ENCODE measurements around the gene TMEM179. TPM values are rescaled to one million over a fixed set of nuclear protein-coding genes. Genes with fewer than 3 reads are reported as not detected.

TMEM179 gene
- total RNA-seq, 3 donors from 2014 or later (not counting 1 experiment from before 2014, with no cell fraction given) = not detected

- no peak for ATAC-seq
- peaks cover 0 to 3% of the 10 kb centered on the region in 2 donors for H3K27me3 Mint-ChIP-seq (ENCODE audit: low read depth in 2 of 2)
Observed at GRCh38 chr14:104569435-104569834, 35.1 kb downstream of the TMEM179 start.

GRCh38 chr14:104568620-104569019, 36.0 kb downstream of the TMEM179 start:
- Histone ChIP-seq H3K36me3 (ENCODE audit: control insufficient read depth, insufficient read depth, low read length) (no peaks in the 10 kb centered on the region), H3K27me3 (ENCODE audit: control insufficient read depth, insufficient read depth, low read length) (peaks cover 2% of the 10 kb centered on the region), H3K4me1 (ENCODE audit: control insufficient read depth, insufficient read depth, low read length) (peaks cover 6% of the 10 kb centered on the region), H3K4me3 (ENCODE audit: low read length) (no peak overlapping the region), H3K27ac (ENCODE audit: low read length) (no peak overlapping the region), H3K9me3 (ENCODE audit: control insufficient read depth, insufficient read depth, low read length) (no peaks in the 10 kb centered on the region)
- H3K4me3 Mint-ChIP-seq = no peak overlapping the region
- ATAC-seq (no peak), DNase-seq (no peak)
- TF ChIP-seq CTCF (IDR thresholded peaks at IDR 0.05) = no peak
- H3K36me3 Mint-ChIP-seq = no peaks in the 10 kb centered on the region
- 71% methylated on average over 11 of the region's 11 CpGs for WGBS (ENCODE audit: insufficient coverage)
- peaks cover 0 to 6% of the 10 kb centered on the region in 2 donors for H3K4me1 Mint-ChIP-seq
- H3K27ac Mint-ChIP-seq = no peak overlapping the region
- peaks cover 0 to 6% of the 10 kb centered on the region in 2 donors for H3K27me3 Mint-ChIP-seq (ENCODE audit: low read depth in 2 of 2)
- intact Hi-C loops (cut with micrococcal nuclease) = no loop called here
- H3K9me3 Mint-ChIP-seq = no peaks in the 10 kb centered on the region

More at GRCh38 chr14:104569435-104569834, 35.1 kb downstream of the TMEM179 start:
- H3K4me3 ChIP-seq (ENCODE audit: low read length) = no peak overlapping the region
- Mint-ChIP-seq H3K9me3 (no peaks in the 10 kb centered on the region), H3K4me3 (no peak overlapping the region), H3K36me3 (no peaks in the 10 kb centered on the region), H3K4me1 (no peaks in the 10 kb centered on the region), H3K27ac (no peak overlapping the region)
- H3K36me3 ChIP-seq (ENCODE audit: control insufficient read depth, insufficient read depth, low read length) = no peaks in the 10 kb centered on the region
- TF ChIP-seq CTCF (IDR thresholded peaks at IDR 0.05) = no peak
- 88% methylated on average over 10 of the region's 10 CpGs for WGBS (ENCODE audit: insufficient coverage)
- peaks cover 2% of the 10 kb centered on the region for H3K27me3 ChIP-seq (ENCODE audit: control insufficient read depth, insufficient read depth, low read length)
- DNase-seq = no peak
- no peak overlapping the region for H3K27ac ChIP-seq (ENCODE audit: low read length)
- H3K9me3 ChIP-seq (ENCODE audit: control insufficient read depth, insufficient read depth, low read length) = no peaks in the 10 kb centered on the region
- no peaks in the 10 kb centered on the region for H3K4me1 ChIP-seq (ENCODE audit: control insufficient read depth, insufficient read depth, low read length)
- intact Hi-C loops (cut with micrococcal nuclease) = no loop called here

- WGBS (ENCODE audit: insufficient coverage) = 75% methylated on average over 9 of the region's 9 CpGs
- intact Hi-C loops (cut with micrococcal nuclease) = no loop called here
Observed at GRCh38 chr14:104567957-104568225, 36.7 kb downstream of the TMEM179 start.

More at GRCh38 chr14:104567957-104568225, 36.7 kb downstream of the TMEM179 start:
- Histone ChIP-seq H3K4me1 (ENCODE audit: control insufficient read depth, insufficient read depth, low read length) (peaks cover 6% of the 10 kb centered on the region), H3K27ac (ENCODE audit: low read length) (no peak overlapping the region), H3K9me3 (ENCODE audit: control insufficient read depth, insufficient read depth, low read length) (no peaks in the 10 kb centered on the region), H3K27me3 (ENCODE audit: control insufficient read depth, insufficient read depth, low read length) (peaks cover 2% of the 10 kb centered on the region), H3K36me3 (ENCODE audit: control insufficient read depth, insufficient read depth, low read length) (no peaks in the 10 kb centered on the region), H3K4me3 (ENCODE audit: low read length) (no peak overlapping the region)
- no peak for TF ChIP-seq CTCF (IDR thresholded peaks at IDR 0.05)
- no peak for DNase-seq
- peaks cover 0 to 6% of the 10 kb centered on the region in 2 donors for H3K4me1 Mint-ChIP-seq
- H3K36me3 Mint-ChIP-seq = no peaks in the 10 kb centered on the region
- no peaks in the 10 kb centered on the region for H3K9me3 Mint-ChIP-seq
- H3K27me3 Mint-ChIP-seq (ENCODE audit: low read depth in 2 of 2) = peaks cover 0 to 6% of the 10 kb centered on the region in 2 donors
- no peak overlapping the region for H3K4me3 Mint-ChIP-seq
- H3K27ac Mint-ChIP-seq = no peak overlapping the region
- ATAC-seq = no peak

Data from natural killer cell (primary cell).